HepG2 (cell line): ENCODE measurements around the gene IRF4.

Experiments
- CHD2 ChIP-seq: IDR thresholded peaks from 2 replicates; pipeline ENCODE4 v1.6.1; 2011; ENCODE audit warnings: low read depth, low read length, improper control_type of control experiment
- CTCF ChIP-seq: sonication (generic); formaldehyde crosslinking; IDR thresholded peaks from 2 replicates; pipeline ENCODE4 v1.5.0; 2020; ENCODE audit warnings: mild to moderate bottlenecking, missing genetic modification reagents, moderate library complexity
- EP300 ChIP-seq, 3 experiments: sonication (generic) in 1 of 3; formaldehyde crosslinking in 1 of 3; IDR thresholded peaks; 2 replicates each; pipeline versions ENCODE4 v1.5.1 to v1.6.1; 2011 to 2020; ENCODE audit warnings: low read depth in 2 of 3, low read length in 2 of 3, borderline replicate concordance in 1 of 3, improper control_type of control experiment in 1 of 3, mild to moderate bottlenecking in 1 of 3, missing genetic modification reagents in 1 of 3, moderate library complexity in 1 of 3
- HNRNPK ChIP-seq: fragments of 200-400 bp; formaldehyde crosslinking; IDR thresholded peaks from 2 replicates; pipeline ENCODE4 v1.6.1; 2018; ENCODE audit warnings: low read length, low read depth, moderate library complexity, mild to moderate bottlenecking; ENCODE audit not compliant: poor library complexity, severe bottlenecking
- RELA ChIP-seq: sonication (generic); formaldehyde crosslinking; IDR thresholded peaks from 2 replicates; pipeline ENCODE4 v1.4.0; 2020; ENCODE audit warnings: missing genetic modification reagents
- SMAD3 ChIP-seq: sonication (generic); formaldehyde crosslinking; IDR thresholded peaks from 2 replicates; pipeline ENCODE4 v1.4.0; 2020; ENCODE audit warnings: missing genetic modification reagents
- ZBTB21 ChIP-seq: sonication (generic); formaldehyde crosslinking; IDR thresholded peaks from 2 replicates; pipeline ENCODE4 v1.4.0; 2020; ENCODE audit warnings: missing genetic modification reagents
- ZNF292 ChIP-seq: sonication (generic); formaldehyde crosslinking; IDR thresholded peaks from 2 replicates; pipeline ENCODE4 v1.8.1; 2022; ENCODE audit warnings: mild to moderate bottlenecking, low read depth, missing genetic modification reagents, borderline replicate concordance
- ZNF557 ChIP-seq: sonication (generic); formaldehyde crosslinking; IDR thresholded peaks from 2 replicates; pipeline ENCODE4 v1.4.0; 2020; ENCODE audit warnings: missing genetic modification reagents
- ZNF780A ChIP-seq: sonication (generic); formaldehyde crosslinking; IDR thresholded peaks from 2 replicates; pipeline ENCODE4 v1.8.0; 2022; ENCODE audit warnings: mild to moderate bottlenecking, missing genetic modification reagents, moderate library complexity
- TF ChIP-seq, protein P1 (sequence below): IDR thresholded peaks from 2 replicates; pipeline ENCODE4 v1.6.1; 2012; ENCODE audit warnings: inconsistent platforms

GRCh38 chr6:388202-388903 lies 3.2 kb upstream of the IRF4 start:
- TF ChIP-seq ZNF780A (CRISPR knock-in tag), result no peak
- no peak for TF ChIP-seq ZNF557 (CRISPR knock-in tag)
- TF ChIP-seq ZNF292 (CRISPR knock-in tag), result no peak
- TF ChIP-seq, protein P1, sequence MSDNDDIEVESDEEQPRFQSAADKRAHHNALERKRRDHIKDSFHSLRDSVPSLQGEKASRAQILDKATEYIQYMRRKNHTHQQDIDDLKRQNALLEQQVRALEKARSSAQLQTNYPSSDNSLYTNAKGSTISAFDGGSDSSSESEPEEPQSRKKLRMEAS, result no peak
- TF ChIP-seq HNRNPK, result no peak
- TF ChIP-seq CHD2, result no peak
- no peak for TF ChIP-seq RELA (CRISPR knock-in tag)
- no peak for TF ChIP-seq CTCF (CRISPR knock-in tag)
- TF ChIP-seq EP300 (IDR thresholded peaks at IDR 0.05; ENCODE audit: low read depth in 2 of 2, low read length in 2 of 2), result no peak
- TF ChIP-seq EP300 (CRISPR knock-in tag; IDR thresholded peaks at IDR 0.05; ENCODE audit: borderline replicate concordance), result no peak
- TF ChIP-seq SMAD3 (CRISPR knock-in tag), result no peak
- no peak for TF ChIP-seq ZBTB21
